ENCODE data around the gene TRIM63. TPM values are rescaled to one million over a fixed set of nuclear protein-coding genes. Genes with fewer than 3 reads are reported as not detected.
A peak's percentile ranks its signal among the peaks of the same experiment; 100 is the strongest.

Gene TRIM63
- total and polyA plus RNA-seq, 9 of the 15 experiments (the other 6 are each of a cell fraction or from before 2014, with no cell fraction given), result 0.08 to 0.57 (median 0.36) TPM

- TF ChIP-seq PHTF2 (CRISPR knock-in tag; IDR thresholded peaks at IDR 0.05), result no peak
- no peak for TF ChIP-seq HES1 (IDR thresholded peaks at IDR 0.05; ENCODE audit: low read depth)
- TF ChIP-seq E2F5 (CRISPR knock-in tag; IDR thresholded peaks at IDR 0.05), result peak; percentile 93
- TF ChIP-seq NR2F6 (CRISPR knock-in tag; IDR thresholded peaks at IDR 0.05), result no peak
- TF ChIP-seq AFF4 (CRISPR knock-in tag; IDR thresholded peaks at IDR 0.05), result 0 out of 2 replicates have a peak, but pooled peaks have one; percentile 69
- TF ChIP-seq RBFOX2 (IDR thresholded peaks at IDR 0.05; ENCODE audit: low read depth, low read length), result peak; percentile 89
- peak; percentile 80; the same call in 1 of the 2 replicates for TF ChIP-seq IRF1 (CRISPR knock-in tag; IDR thresholded peaks at IDR 0.05; ENCODE audit: borderline replicate concordance)
- TF ChIP-seq FOXK1 (CRISPR knock-in tag; IDR thresholded peaks at IDR 0.05; ENCODE audit: borderline replicate concordance), result no peak; the same call in 1 of the 2 replicates
- no peak for TF ChIP-seq ZNF830 (CRISPR knock-in tag; IDR thresholded peaks at IDR 0.05)
- TF ChIP-seq EGR1 (conservative IDR thresholded peaks at IDR 0.05), result peak; percentile 46
- no peak for TF ChIP-seq ELF2 (CRISPR knock-in tag; IDR thresholded peaks at IDR 0.05)
- TF ChIP-seq L3MBTL2 (IDR thresholded peaks at IDR 0.05), result peak; percentile 72
- TF ChIP-seq ZNF512 (tag; IDR thresholded peaks at IDR 0.05), result no peak
- TF ChIP-seq GMEB1 (CRISPR knock-in tag; IDR thresholded peaks at IDR 0.05), result peak; percentile 30; the same call in 1 of the 2 replicates
- no peak for TF ChIP-seq NFXL1 (CRISPR knock-in tag; IDR thresholded peaks at IDR 0.05)
- no peak for TF ChIP-seq CSDE1 (IDR thresholded peaks at IDR 0.05)
- no peak for TF ChIP-seq ID3 (CRISPR knock-in tag; IDR thresholded peaks at IDR 0.05)
- TF ChIP-seq ID3 (tag; IDR thresholded peaks at IDR 0.05), result no peak
These were observed 43.5 kb upstream of the TRIM63 start (continued) for GRCh38 chr1:26110731-26111529.
